Naive B cell (primary cell): ENCODE results near the gene CNKSR2. TPM values are rescaled to one million over a fixed set of nuclear protein-coding genes. Genes with fewer than 3 reads are reported as not detected.

ENCODE experiments used
- ATAC-seq, 2 donors: fragments of 150-1000 bp; cut with Tn5 transposase; 2 replicates each; pipeline ENCODE4 v1.10.0; 2021; ENCODE audit warnings: low read depth in 2 of 2, mild to moderate bottlenecking in 2 of 2, moderate library complexity in 2 of 2
- DNase-seq: peaks from one replicate; pipeline ENCODE4 v3.0.0; 2022
- H3K27ac Mint-ChIP-seq, 6 donors: one replicate each; pipeline ENCODE4 v1.8.0; 2020 to 2022; ENCODE audit warnings: mild to moderate bottlenecking in 6 of 6, mixed read lengths in 6 of 6, moderate library complexity in 5 of 6, inconsistent platforms in 2 of 6
- H3K27me3 Mint-ChIP-seq, 3 donors: one replicate each; pipeline ENCODE4 v1.8.0; 2021 to 2022; ENCODE audit warnings: mixed read lengths in 3 of 3, mild to moderate bottlenecking in 1 of 3
- H3K36me3 Mint-ChIP-seq, 2 donors: one replicate each; pipeline ENCODE4 v1.8.0; 2020 to 2022; ENCODE audit warnings: mixed read lengths in 2 of 2, inconsistent platforms in 1 of 2, mild to moderate bottlenecking in 1 of 2
- H3K4me1 Mint-ChIP-seq, 3 donors: one replicate each; pipeline ENCODE4 v1.8.0; 2020 to 2022; ENCODE audit warnings: mixed read lengths in 3 of 3, inconsistent platforms in 1 of 3, mild to moderate bottlenecking in 1 of 3, moderate library complexity in 1 of 3
- H3K4me3 Mint-ChIP-seq, 8 donors: one replicate each; pipeline ENCODE4 v1.8.0; 2020 to 2022; ENCODE audit warnings: mild to moderate bottlenecking in 8 of 8, mixed read lengths in 8 of 8, moderate library complexity in 8 of 8, inconsistent platforms in 2 of 8
- H3K9me3 Mint-ChIP-seq, 7 donors: one replicate each; pipeline ENCODE4 v1.8.0; 2020 to 2022; ENCODE audit warnings: mixed read lengths in 7 of 7, mild to moderate bottlenecking in 5 of 7, inconsistent platforms in 2 of 7, moderate library complexity in 1 of 7
- polyA plus RNA-seq, 6 donors: library from polyadenylated mRNA; unstranded; fragments of 300-500 nt; fragmentation: Illumina TruSeq; gene quantifications; one replicate each; pipeline ENCODE4 v1.2.3, GENCODE V29; 2021; ENCODE audit warnings: low read depth in 6 of 6

The CNKSR2 gene
- polyA plus RNA-seq, 6 donors from 2014 or later: 8.7 to 18.2 (median 13.1) TPM

GRCh38 chrX:21645886-21646285 lies 271.7 kb downstream of the CNKSR2 start:
- peaks cover 0 to 8% (median 2%) of the 10 kb centered on the region in 7 donors for H3K9me3 Mint-ChIP-seq
- DNase-seq: no peak
- H3K36me3 Mint-ChIP-seq: peaks cover 5 to 13% of the 10 kb centered on the region in 2 donors
- peak overlapping the region in 1 of 6 donors; percentile 63 for H3K27ac Mint-ChIP-seq
- H3K4me3 Mint-ChIP-seq: no peak overlapping the region
- H3K4me1 Mint-ChIP-seq: no peaks in the 10 kb centered on the region
- no peak for ATAC-seq
- no peaks in the 10 kb centered on the region for H3K27me3 Mint-ChIP-seq

DNA sequence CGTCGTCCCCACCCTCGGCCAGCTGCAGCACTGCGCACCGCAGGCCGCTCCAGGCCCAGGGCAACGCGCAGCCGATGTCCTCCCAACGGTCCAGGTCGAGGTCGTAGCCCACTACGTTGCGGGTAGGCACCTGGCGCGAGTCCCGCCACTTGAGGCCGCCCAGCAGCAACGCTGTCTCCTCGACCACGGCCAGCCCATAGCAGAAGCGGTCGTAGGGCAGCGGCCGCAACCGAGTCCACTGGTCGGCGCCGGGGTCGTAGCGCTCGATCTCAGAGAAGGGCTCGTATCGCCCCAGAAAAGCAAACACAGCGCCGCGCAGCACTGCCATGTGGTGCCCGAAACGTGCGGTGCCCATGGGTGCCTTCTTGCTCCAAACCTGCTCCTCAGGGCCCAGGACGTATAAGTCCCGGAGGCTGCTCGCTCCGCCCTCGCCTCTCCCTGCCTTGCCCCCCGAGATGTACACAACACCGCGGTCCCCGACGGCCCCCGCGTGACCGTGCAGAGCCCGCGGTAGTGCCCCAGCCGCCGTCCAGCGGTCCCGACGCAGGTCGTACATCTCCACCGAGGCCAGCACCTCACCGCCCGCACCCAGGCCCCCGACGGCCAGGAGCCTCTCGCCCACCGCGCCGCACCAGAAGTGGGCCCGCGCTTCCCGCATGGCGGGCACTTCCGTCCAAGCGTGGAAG lies 281.8 kb downstream of the CNKSR2 start:
- H3K4me1 Mint-ChIP-seq: peaks cover 5 to 13% (median 7%) of the 10 kb centered on the region in 3 donors
- peaks cover 2 to 13% (median 9%) of the 10 kb centered on the region in 3 donors for H3K27me3 Mint-ChIP-seq
- ATAC-seq (no peak), DNase-seq (no peak)
- peak overlapping the region; percentile 35 to 81 (median 52) for H3K4me3 Mint-ChIP-seq
- H3K27ac Mint-ChIP-seq: peak overlapping the region in 3 of 6 donors; percentile 16 to 88 (median 41)
- peaks cover 0 to 5% (median 0%) of the 10 kb centered on the region in 7 donors for H3K9me3 Mint-ChIP-seq
- H3K36me3 Mint-ChIP-seq: no peaks in the 10 kb centered on the region

- H3K27me3 Mint-ChIP-seq: peaks cover 9 to 15% (median 9%) of the 10 kb centered on the region in 3 donors
- DNase-seq (no peak), ATAC-seq (peak in 1 of 2 donors; percentile 23)
- H3K4me3 Mint-ChIP-seq: peak overlapping the region in 7 of 8 donors; percentile 30 to 81 (median 43)
- H3K36me3 Mint-ChIP-seq: no peaks in the 10 kb centered on the region
- peaks cover 0 to 5% (median 1%) of the 10 kb centered on the region in 7 donors for H3K9me3 Mint-ChIP-seq
- peaks cover 5 to 13% (median 7%) of the 10 kb centered on the region in 3 donors for H3K4me1 Mint-ChIP-seq
- no peak overlapping the region for H3K27ac Mint-ChIP-seq
Measured at GRCh38 chrX:21656587-21657317, 282.5 kb downstream of the CNKSR2 start.

GRCh38 chrX:21657318-21658151 lies 283.3 kb downstream of the CNKSR2 start:
- DNase-seq (no peak), ATAC-seq (no peak)
- Mint-ChIP-seq H3K4me1 (peaks cover 5 to 13% (median 7%) of the 10 kb centered on the region in 3 donors), H3K36me3 (no peaks in the 10 kb centered on the region), H3K27ac (peak overlapping the region in 1 of 6 donors; percentile 68), H3K9me3 (peaks cover 0 to 5% (median 1%) of the 10 kb centered on the region in 7 donors), H3K4me3 (peak overlapping the region; percentile 43 to 84 (median 70)), H3K27me3 (peaks cover 15 to 23% (median 17%) of the 10 kb centered on the region in 3 donors)

- no peaks in the 10 kb centered on the region for H3K36me3 Mint-ChIP-seq
- peak within 1 kb of the TSS; percentile 43 to 84 (median 70) for H3K4me3 Mint-ChIP-seq
- ATAC-seq (no peak), DNase-seq (no peak)
- H3K4me1 Mint-ChIP-seq: peaks cover 5 to 13% (median 7%) of the 10 kb centered on the region in 3 donors
- peaks cover 0 to 5% (median 1%) of the 10 kb centered on the region in 7 donors for H3K9me3 Mint-ChIP-seq
- H3K27me3 Mint-ChIP-seq: peaks cover 17 to 29% (median 21%) of the 10 kb centered on the region in 3 donors
- peak within 1 kb of the TSS in 2 of 6 donors; percentile 59 to 68 for H3K27ac Mint-ChIP-seq
Measured at GRCh38 chrX:21658152-21658737, 284.0 kb downstream of the CNKSR2 start, which contains the start of gene KLHL34. Gene KLHL34 (minus strand): TSS chrX:21658330. CDS start chrX:21657788, 542 bp downstream.

GRCh38 chrX:21658746-21659145 lies 284.5 kb downstream of the CNKSR2 start:
- DNase-seq (no peak), ATAC-seq (no peak)
- Mint-ChIP-seq H3K4me3 (peak overlapping the region in 6 of 8 donors; percentile 29 to 60 (median 45)), H3K36me3 (no peaks in the 10 kb centered on the region), H3K27ac (peak overlapping the region in 1 of 6 donors; percentile 59), H3K27me3 (peaks cover 17 to 29% (median 21%) of the 10 kb centered on the region in 3 donors), H3K4me1 (peaks cover 5 to 13% (median 7%) of the 10 kb centered on the region in 3 donors), H3K9me3 (peaks cover 0 to 5% (median 1%) of the 10 kb centered on the region in 7 donors)

GRCh38 chrX:21659320-21659719 lies 285.1 kb downstream of the CNKSR2 start:
- Mint-ChIP-seq H3K27me3 (peaks cover 17 to 29% (median 21%) of the 10 kb centered on the region in 3 donors), H3K4me1 (peaks cover 5 to 13% (median 7%) of the 10 kb centered on the region in 3 donors), H3K36me3 (no peaks in the 10 kb centered on the region), H3K9me3 (peaks cover 0 to 5% (median 1%) of the 10 kb centered on the region in 7 donors), H3K27ac (peak overlapping the region in 1 of 6 donors; percentile 59), H3K4me3 (peak overlapping the region in 5 of 8 donors; percentile 29 to 60 (median 34))
- ATAC-seq: no peak
- DNase-seq: no peak

DNA sequence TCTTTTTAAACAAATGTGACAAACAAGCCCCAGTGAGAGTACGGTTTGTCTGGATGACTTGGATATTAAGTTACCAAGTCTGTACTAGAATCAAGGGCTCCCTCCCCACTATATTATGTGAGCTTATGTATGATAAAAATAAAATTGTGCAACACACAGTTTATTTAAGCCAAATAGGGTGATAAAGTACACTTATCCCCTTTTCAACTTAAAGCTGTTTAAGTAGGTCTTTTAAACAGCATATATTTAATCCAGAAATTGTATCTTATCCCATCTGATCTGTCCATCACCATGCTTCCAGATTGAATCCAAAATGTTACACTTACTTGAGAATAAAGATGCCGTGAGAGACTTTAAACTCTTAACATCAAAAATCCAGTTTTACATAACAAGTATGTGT lies 285.9 kb downstream of the CNKSR2 start:
- H3K4me3 Mint-ChIP-seq: no peak overlapping the region
- DNase-seq: no peak

GRCh38 chrX:21661316-21661715 lies 287.1 kb downstream of the CNKSR2 start:
- ATAC-seq (no peak), DNase-seq (no peak)
- H3K27ac Mint-ChIP-seq: no peak overlapping the region
- no peaks in the 10 kb centered on the region for H3K36me3 Mint-ChIP-seq
- H3K9me3 Mint-ChIP-seq: peaks cover 0 to 5% (median 3%) of the 10 kb centered on the region in 7 donors
- no peak overlapping the region for H3K4me3 Mint-ChIP-seq
- H3K4me1 Mint-ChIP-seq: peaks cover 4 to 8% (median 5%) of the 10 kb centered on the region in 3 donors
- H3K27me3 Mint-ChIP-seq: peaks cover 23 to 36% (median 29%) of the 10 kb centered on the region in 3 donors

More for the DNA sequence above, 285.9 kb downstream of the CNKSR2 start:
- Mint-ChIP-seq H3K9me3 (peaks cover 0 to 5% (median 1%) of the 10 kb centered on the region in 7 donors), H3K4me1 (peaks cover 5 to 13% (median 7%) of the 10 kb centered on the region in 3 donors), H3K27ac (no peak overlapping the region), H3K27me3 (peaks cover 23 to 36% (median 29%) of the 10 kb centered on the region in 3 donors), H3K36me3 (no peaks in the 10 kb centered on the region)
- no peak for ATAC-seq

DNA sequence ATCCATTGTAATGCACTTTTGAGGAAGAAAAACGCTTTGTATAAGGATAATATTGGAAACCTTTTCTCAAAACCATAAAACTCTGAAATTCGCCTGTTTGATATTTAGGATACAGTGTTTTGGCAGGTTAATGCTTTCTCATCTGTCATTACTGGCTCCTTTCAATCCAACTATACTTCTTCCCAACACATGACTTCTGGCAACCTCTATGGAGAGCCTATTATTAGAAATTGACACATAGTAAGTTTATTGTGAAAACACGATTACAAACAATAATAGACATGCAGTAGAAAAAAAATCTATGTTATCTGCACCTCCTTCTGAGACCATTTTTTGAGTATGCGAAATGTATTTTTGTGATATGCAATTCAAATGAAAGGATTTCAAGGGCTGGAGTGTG lies 288.5 kb downstream of the CNKSR2 start:
- Mint-ChIP-seq H3K4me3 (no peak overlapping the region), H3K36me3 (no peaks in the 10 kb centered on the region), H3K4me1 (peaks cover 0 to 6% (median under 1%) of the 10 kb centered on the region in 3 donors), H3K27me3 (peaks cover 27 to 36% (median 30%) of the 10 kb centered on the region in 3 donors), H3K27ac (no peak overlapping the region), H3K9me3 (peaks cover 0 to 7% (median 4%) of the 10 kb centered on the region in 7 donors)
- ATAC-seq: no peak
- DNase-seq: no peak

GRCh38 chrX:21666252-21666651 lies 292.0 kb downstream of the CNKSR2 start:
- H3K4me1 Mint-ChIP-seq: no peaks in the 10 kb centered on the region
- DNase-seq: no peak
- no peaks in the 10 kb centered on the region for H3K36me3 Mint-ChIP-seq
- peaks cover 22 to 39% (median 28%) of the 10 kb centered on the region in 3 donors for H3K27me3 Mint-ChIP-seq
- H3K27ac Mint-ChIP-seq: no peak overlapping the region
- no peak overlapping the region for H3K4me3 Mint-ChIP-seq
- H3K9me3 Mint-ChIP-seq: peaks cover 0 to 12% (median 2%) of the 10 kb centered on the region in 7 donors
- no peak for ATAC-seq

- no peak for DNase-seq
- Mint-ChIP-seq H3K4me1 (no peaks in the 10 kb centered on the region), H3K9me3 (peaks cover 0 to 12% (median 2%) of the 10 kb centered on the region in 7 donors), H3K27ac (no peak overlapping the region), H3K36me3 (no peaks in the 10 kb centered on the region), H3K4me3 (no peak overlapping the region), H3K27me3 (peaks cover 22 to 35% (median 27%) of the 10 kb centered on the region in 3 donors)
- ATAC-seq: no peak
Measured at GRCh38 chrX:21666679-21667078, 292.5 kb downstream of the CNKSR2 start.
